GM23248 (cell line): ENCODE results near the gene ZC3H4. TPM values are rescaled to one million over a fixed set of nuclear protein-coding genes. Genes with fewer than 3 reads are reported as not detected.

Experiments used
- DNase-seq: peaks from one replicate; pipeline ENCODE4 v3.0.0-alpha.2; 2015
- H2AFZ ChIP-seq: fragments of 200-600 bp; sonication (generic); 2 replicates; pipeline ENCODE4 v1.6.1; 2016; ENCODE audit warnings: antibody characterized with exemption
- H3F3A ChIP-seq: fragments of 200-600 bp; sonication (generic); 2 replicates; pipeline ENCODE4 v1.6.1; 2016; ENCODE audit warnings: mild to moderate bottlenecking, antibody characterized with exemption, mixed run types; ENCODE audit not compliant: insufficient read depth
- H3K27ac ChIP-seq: fragments of 200-600 bp; sonication (generic); 2 replicates; pipeline ENCODE4 v1.5.1; 2016; ENCODE audit warnings: mild to moderate bottlenecking
- H3K27me3 ChIP-seq: fragments of 200-600 bp; sonication (generic); replicated peaks from 2 replicates; pipeline ENCODE4 v1.6.1; 2016; ENCODE audit warnings: mild to moderate bottlenecking; ENCODE audit not compliant: insufficient read depth
- H3K36me3 ChIP-seq: fragments of 200-600 bp; sonication (generic); 2 replicates; pipeline ENCODE4 v1.6.1; 2016; ENCODE audit warnings: low read depth, mild to moderate bottlenecking
- H3K4me1 ChIP-seq: fragments of 200-600 bp; sonication (generic); 2 replicates; pipeline ENCODE4 v1.6.1; 2016; ENCODE audit warnings: mild to moderate bottlenecking; ENCODE audit not compliant: insufficient read depth
- H3K4me2 ChIP-seq: fragments of 200-600 bp; sonication (generic); one replicate; pipeline ENCODE4 v1.6.1; 2016; ENCODE audit warnings: mild to moderate bottlenecking; ENCODE audit not compliant: unreplicated experiment
- H3K4me3 ChIP-seq: fragments of 200-600 bp; sonication (generic); 2 replicates; pipeline ENCODE4 v1.5.1; 2016; ENCODE audit warnings: mild to moderate bottlenecking
- H3K79me2 ChIP-seq: fragments of 200-600 bp; sonication (generic); 2 replicates; pipeline ENCODE4 v1.6.1; 2016; ENCODE audit warnings: mild to moderate bottlenecking; ENCODE audit not compliant: insufficient read depth
- H3K9ac ChIP-seq: fragments of 200-600 bp; sonication (generic); 2 replicates; pipeline ENCODE4 v1.6.1; 2016; ENCODE audit warnings: mild to moderate bottlenecking
- H3K9me2 ChIP-seq: fragments of 200-600 bp; sonication (generic); 2 replicates; pipeline ENCODE4 v1.6.1; 2016; ENCODE audit warnings: mixed run types, mild to moderate bottlenecking, moderate library complexity; ENCODE audit not compliant: insufficient read depth
- H3K9me3 ChIP-seq: fragments of 200-600 bp; sonication (generic); one replicate; pipeline ENCODE4 v1.6.1; 2017; ENCODE audit warnings: low read depth
- H4K20me1 ChIP-seq: fragments of 200-600 bp; sonication (generic); 2 replicates; pipeline ENCODE4 v1.6.0; 2016; ENCODE audit not compliant: insufficient read depth
- EZH2 ChIP-seq: fragments of 200-600 bp; sonication (generic); IDR thresholded peaks from 2 replicates; pipeline ENCODE4 v1.6.1; 2018; ENCODE audit warnings: antibody characterized with exemption, mild to moderate bottlenecking; ENCODE audit not compliant: insufficient read depth, poor library complexity, severe bottlenecking
- EZH2phosphoT487 ChIP-seq: fragments of 200-600 bp; sonication (generic); IDR thresholded peaks from 2 replicates; pipeline ENCODE4 v1.6.1; 2018; ENCODE audit warnings: antibody characterized with exemption, moderate library complexity, mild to moderate bottlenecking, low read depth; ENCODE audit not compliant: insufficient read depth
- WGBS, 2 experiments: methylation state at CpG; one replicate each; pipeline ENCODE4 v1.1.6; 2015 to 2017; ENCODE audit warnings: low lambda C conversion rate in 2 of 2, low coverage in 1 of 2; ENCODE audit errors: missing lambda C conversion rate in 2 of 2; 5-methylcytosine and 5-hydroxymethylcytosine counted together
- in situ Hi-C: fragments of 300-500 bp; cut with MboI; formaldehyde crosslinking; loops from 2 replicates; pipeline ENCODE4 v1.15.0; 2020
- polyA plus RNA-seq: library from polyadenylated mRNA; unstranded; fragments of >200 nt; fragmentation: Nextera tagmentation; extraction: Ambion mirVana; gene quantifications from 2 replicates; pipeline ENCODE4 v1.2.1, GENCODE V29; 2016
- total RNA-seq: library from RNA; depleted of rRNA; stranded (reverse); fragments of >200 nt; shearing (Covaris generic); gene quantifications from 2 replicates; pipeline ENCODE4 v1.2.3, GENCODE V29; 2014

ZC3H4 gene
- total and polyA plus RNA-seq, 2 experiments from 2014 or later = 6.0 to 9.9 TPM

GRCh38 chr19:47047763-47048405 lies 65.7 kb downstream of the ZC3H4 start:
- no peaks in the 10 kb centered on the region for H3K27me3 ChIP-seq
- peak overlapping the region; percentile 66 for H3K9ac ChIP-seq
- H3K27ac ChIP-seq = peak overlapping the region; percentile 36
- no peaks in the 10 kb centered on the region for H3K36me3 ChIP-seq
- peak; percentile 94 for DNase-seq
- H3K9me3 ChIP-seq = no peaks in the 10 kb centered on the region
- peak overlapping the region; percentile 68 for H3K4me2 ChIP-seq
- peaks cover 6% of the 10 kb centered on the region; the same call in 1 of the 2 replicates for H3F3A ChIP-seq
- TF ChIP-seq EZH2 = no peak
- no peak for TF ChIP-seq EZH2phosphoT487
- 6% methylated on average over 25 to 42 of the region's 42 CpGs for WGBS, 2 experiments
- no peaks in the 10 kb centered on the region for H3K79me2 ChIP-seq
- H4K20me1 ChIP-seq = no peaks in the 10 kb centered on the region
- peaks cover 5% of the 10 kb centered on the region; the same call in 1 of the 2 replicates for H3K4me1 ChIP-seq
- no peaks in the 10 kb centered on the region for H3K9me2 ChIP-seq
- peak overlapping the region; percentile 89 for H2AFZ ChIP-seq
- H3K4me3 ChIP-seq = peak overlapping the region; percentile 82
- in situ Hi-C loops = no loop called here

DNA sequence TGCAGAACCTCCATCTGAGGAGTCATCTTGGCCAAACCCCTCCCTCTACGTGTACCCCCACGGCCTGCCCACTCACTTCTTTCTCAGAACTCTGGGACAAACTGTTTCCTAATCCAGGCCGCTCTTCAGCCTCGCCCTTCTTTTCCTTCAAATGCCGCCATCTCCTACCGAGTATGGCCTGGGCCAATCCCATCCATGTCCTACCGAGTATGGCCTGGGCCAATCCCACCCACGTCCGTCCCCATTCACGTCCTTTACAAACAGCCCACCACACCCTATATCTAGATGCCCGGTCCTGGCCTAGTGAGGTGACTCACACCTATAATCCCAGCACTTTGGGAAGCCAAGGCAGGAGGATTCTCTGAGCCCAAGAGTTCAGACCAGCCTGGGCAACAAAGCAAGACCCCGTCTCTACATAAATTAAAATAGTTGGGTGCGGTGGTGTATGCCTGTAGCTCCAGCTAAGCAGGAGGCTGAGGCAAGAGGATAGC lies 66.3 kb downstream of the ZC3H4 start:
- peaks cover 6% of the 10 kb centered on the region; the same call in 1 of the 2 replicates for H3F3A ChIP-seq
- in situ Hi-C loops = no loop called here
- peaks cover 5% of the 10 kb centered on the region; the same call in 1 of the 2 replicates for H3K4me1 ChIP-seq
- peak overlapping the region; percentile 68 for H3K4me2 ChIP-seq
- no peaks in the 10 kb centered on the region for H3K27me3 ChIP-seq
- H3K36me3 ChIP-seq = no peaks in the 10 kb centered on the region
- DNase-seq = no peak
- H3K9me3 ChIP-seq = no peaks in the 10 kb centered on the region
- H4K20me1 ChIP-seq = no peaks in the 10 kb centered on the region
- TF ChIP-seq EZH2phosphoT487 (no peak), EZH2 (no peak)
- H3K9ac ChIP-seq = no peak overlapping the region
- no peaks in the 10 kb centered on the region for H3K9me2 ChIP-seq
- H3K79me2 ChIP-seq = no peaks in the 10 kb centered on the region
- H3K27ac ChIP-seq = peak overlapping the region; percentile 36
- H2AFZ ChIP-seq = peak overlapping the region; percentile 89
- H3K4me3 ChIP-seq = peak overlapping the region; percentile 82
- 74 to 76% methylated on average over 13 of the region's 13 CpGs for WGBS, 2 experiments

- Histone ChIP-seq H3K9me3 (no peaks in the 10 kb centered on the region), H3K4me3 (no peak overlapping the region), H3K9me2 (no peaks in the 10 kb centered on the region), H3K79me2 (no peaks in the 10 kb centered on the region), H3K27ac (no peak overlapping the region), H4K20me1 (no peaks in the 10 kb centered on the region), H3K4me2 (no peak overlapping the region), H3K4me1 (peaks cover 5% of the 10 kb centered on the region; the same call in 1 of the 2 replicates), H3K9ac (no peak overlapping the region), H3F3A (peaks cover 6% of the 10 kb centered on the region; the same call in 1 of the 2 replicates), H3K36me3 (no peaks in the 10 kb centered on the region), H3K27me3 (no peaks in the 10 kb centered on the region), H2AFZ (no peak overlapping the region)
- no peak for TF ChIP-seq EZH2
- TF ChIP-seq EZH2phosphoT487 = no peak
- 93 to 96% methylated on average over 31 to 45 of the region's 45 CpGs for WGBS, 2 experiments
- in situ Hi-C loops = no loop called here
- no peak for DNase-seq
Observed at GRCh38 chr19:47045867-47046470, 67.6 kb downstream of the ZC3H4 start.

DNA sequence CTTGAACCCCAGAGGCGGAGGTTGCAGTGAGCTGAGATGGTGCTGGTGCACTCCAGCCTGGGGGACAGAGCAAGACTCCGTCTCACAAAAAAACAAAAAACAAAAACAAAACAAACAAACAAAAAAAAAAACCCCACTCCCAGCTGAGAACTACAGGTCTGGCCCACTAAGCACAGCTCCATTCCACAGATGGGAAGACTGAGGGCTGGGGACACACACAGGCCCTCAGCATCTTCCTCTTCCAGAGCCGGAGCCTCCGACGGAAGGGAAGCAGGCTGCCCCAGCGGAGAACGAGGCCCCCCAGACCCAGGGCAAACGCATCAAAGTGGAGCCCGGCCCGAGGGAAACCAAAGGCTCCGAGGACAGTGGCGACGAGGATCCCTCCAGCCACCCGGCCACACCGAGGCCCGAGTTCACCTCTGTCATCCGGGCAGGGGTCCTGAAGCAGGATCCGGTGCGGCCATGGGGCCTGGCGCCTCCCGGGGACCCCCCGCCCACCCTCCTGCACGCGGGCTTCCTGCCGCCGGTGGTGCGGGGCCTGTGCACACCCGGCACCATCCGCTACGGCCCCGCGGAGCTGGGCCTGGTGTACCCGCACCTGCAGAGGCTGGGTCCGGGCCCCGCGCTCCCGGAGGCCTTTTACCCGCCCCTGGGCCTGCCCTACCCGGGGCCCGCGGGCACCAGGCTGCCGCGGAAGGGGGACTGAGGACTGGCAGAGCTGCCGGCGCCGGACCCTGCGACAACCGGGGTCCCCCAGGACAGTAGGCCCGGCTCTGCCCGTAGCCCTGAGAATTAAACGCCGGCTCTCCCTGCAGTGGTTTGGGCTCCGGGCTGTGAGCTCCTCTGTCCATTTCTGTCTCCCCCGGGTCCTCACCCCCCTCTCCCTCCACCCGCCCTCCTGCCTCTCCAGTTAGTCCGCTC lies 68.4 kb downstream of the ZC3H4 start:
- Histone ChIP-seq H3K4me1 (peaks cover 5% of the 10 kb centered on the region; the same call in 1 of the 2 replicates), H3F3A (peaks cover 6% of the 10 kb centered on the region; the same call in 1 of the 2 replicates), H3K4me2 (no peak overlapping the region), H3K9me3 (no peaks in the 10 kb centered on the region), H3K36me3 (no peaks in the 10 kb centered on the region), H3K27me3 (no peaks in the 10 kb centered on the region), H3K9me2 (no peaks in the 10 kb centered on the region), H3K4me3 (no peak overlapping the region), H3K9ac (no peak overlapping the region), H3K79me2 (no peaks in the 10 kb centered on the region), H3K27ac (no peak overlapping the region), H4K20me1 (no peaks in the 10 kb centered on the region), H2AFZ (no peak overlapping the region)
- no peak for DNase-seq
- 93 to 94% methylated on average over 38 to 56 of the region's 56 CpGs for WGBS, 2 experiments
- in situ Hi-C loops = no loop called here
- TF ChIP-seq EZH2phosphoT487 (no peak), EZH2 (no peak)
